CD4-positive, CD25-positive, alpha-beta regulatory T cell (primary cell): ENCODE measurements around the gene ROPN1. TPM values are rescaled to one million over a fixed set of nuclear protein-coding genes. Genes with fewer than 3 reads are reported as not detected.
A peak's percentile ranks its signal among the peaks of the same experiment; 100 is the strongest.
"Not testable (repeated sequence)": the region's sequence is repeated elsewhere in the genome, so short reads cannot be mapped to it uniquely, and the experiment has no call there.

Experiments
- ATAC-seq, 2 donors: fragments of 150-1000 bp; cut with Tn5 transposase; one replicate each; pipeline ENCODE4 v1.10.0; 2021; ENCODE audit warnings: low read depth in 2 of 2, moderate number of reproducible peaks in 2 of 2, moderate library complexity in 1 of 2
- DNase-seq, 3 donors: peaks; one replicate each; pipeline versions ENCODE4 v3.0.0 to v3.0.0-alpha.2; 2012 to 2022; ENCODE audit warnings: mixed read lengths in 1 of 3
- H3K27ac ChIP-seq: one replicate; pipeline ENCODE4 v1.7.0; 2013; ENCODE audit warnings: mild to moderate bottlenecking, low read length; ENCODE audit not compliant: insufficient read depth, poor library complexity, severe bottlenecking
- H3K27me3 ChIP-seq: one replicate; pipeline ENCODE4 v1.7.0; 2013; ENCODE audit warnings: low read length; ENCODE audit not compliant: control insufficient read depth, insufficient read depth
- H3K36me3 ChIP-seq: one replicate; pipeline ENCODE4 v1.7.0; 2013; ENCODE audit warnings: mild to moderate bottlenecking, low read length, moderate library complexity; ENCODE audit not compliant: control insufficient read depth, insufficient read depth
- H3K4me1 ChIP-seq: 2 replicates; pipeline ENCODE4 v1.7.0; 2013; ENCODE audit warnings: mild to moderate bottlenecking, low read length; ENCODE audit not compliant: insufficient read depth, control insufficient read depth, poor library complexity, severe bottlenecking
- H3K4me3 ChIP-seq: one replicate; pipeline ENCODE4 v1.7.0; 2013; ENCODE audit warnings: low read depth, mild to moderate bottlenecking, low read length, moderate library complexity
- H3K9me3 ChIP-seq, 2 experiments: 1 replicate in 1 of 2; 2 replicates in 1 of 2; pipeline ENCODE4 v1.7.0; 2013; ENCODE audit warnings: low read length in 2 of 2, mild to moderate bottlenecking in 1 of 2, moderate library complexity in 1 of 2; ENCODE audit not compliant: control insufficient read depth in 2 of 2
- H3K27ac Mint-ChIP-seq, 3 donors: one replicate each; pipeline ENCODE4 v1.8.0; 2020 to 2022; ENCODE audit warnings: mild to moderate bottlenecking in 3 of 3, mixed read lengths in 3 of 3, moderate library complexity in 2 of 3
- H3K27me3 Mint-ChIP-seq: one replicate; pipeline ENCODE4 v1.8.0; 2022; ENCODE audit warnings: mild to moderate bottlenecking, mixed read lengths
- H3K36me3 Mint-ChIP-seq: one replicate; pipeline ENCODE4 v1.8.0; 2020; ENCODE audit warnings: mixed read lengths
- H3K4me1 Mint-ChIP-seq, 4 donors: one replicate each; pipeline ENCODE4 v1.8.0; 2020 to 2022; ENCODE audit warnings: mixed read lengths in 4 of 4, mild to moderate bottlenecking in 1 of 4
- H3K4me3 Mint-ChIP-seq, 4 donors: one replicate each; pipeline ENCODE4 v1.8.0; 2020 to 2022; ENCODE audit warnings: mild to moderate bottlenecking in 4 of 4, mixed read lengths in 4 of 4, moderate library complexity in 3 of 4
- H3K9me3 Mint-ChIP-seq, 7 donors: one replicate each; pipeline ENCODE4 v1.8.0; 2020 to 2022; ENCODE audit warnings: mixed read lengths in 7 of 7, mild to moderate bottlenecking in 3 of 7, moderate library complexity in 2 of 7
- polyA plus RNA-seq, 4 donors: library from polyadenylated mRNA; unstranded; fragments of 300-500 nt; fragmentation: Illumina TruSeq; gene quantifications; one replicate each; pipeline ENCODE4 v1.2.3, GENCODE V29; 2021
- total RNA-seq: library from RNA; stranded (reverse); gene quantifications from one replicate; pipeline ENCODE4 v1.2.3, GENCODE V29; 2022

Gene ROPN1
- total and polyA plus RNA-seq, 5 donors from 2014 or later = not detected

- Mint-ChIP-seq H3K4me3 (peak within 1 kb of the TSS; percentile 54 to 86 (median 82)), H3K27me3 (peaks cover 48% of the 10 kb centered on the region), H3K36me3 (no peaks in the 10 kb centered on the region), H3K4me1 (peaks cover 0 to 15% (median 3%) of the 10 kb centered on the region in 4 donors), H3K27ac (peak within 1 kb of the TSS in 2 of 3 donors; percentile 31 to 49), H3K9me3 (peaks cover 0 to 6% (median 2%) of the 10 kb centered on the region in 7 donors)
- peaks cover 41% of the 10 kb centered on the region for H3K27me3 ChIP-seq
- ATAC-seq (no peak), DNase-seq (no peak)
- no peak within 1 kb of the TSS for H3K4me3 ChIP-seq
- no peaks in the 10 kb centered on the region for H3K9me3 ChIP-seq
- H3K4me1 ChIP-seq = peaks cover 8% of the 10 kb centered on the region
- no peaks in the 10 kb centered on the region for H3K36me3 ChIP-seq
- H3K27ac ChIP-seq = no peak within 1 kb of the TSS
Observed at GRCh38 chr3:124033360-124034015, 41.6 kb upstream of the ROPN1 start, which contains the start of gene KALRN. KALRN (plus strand) TSS chr3:124033369.

GRCh38 chr3:124032881-124033359 is 41.0 kb upstream of the ROPN1 start:
- peak; percentile 67 to 77 for ATAC-seq
- no peak overlapping the region for H3K27ac ChIP-seq
- no peaks in the 10 kb centered on the region for H3K36me3 Mint-ChIP-seq

GRCh38 chr3:124032311-124032880 is 40.5 kb upstream of the ROPN1 start:
- Mint-ChIP-seq H3K36me3 (no peaks in the 10 kb centered on the region), H3K9me3 (peaks cover 0 to 6% (median 2%) of the 10 kb centered on the region in 7 donors), H3K4me3 (peak overlapping the region in 3 of 4 donors; percentile 80 to 86 (median 84)), H3K27ac (peak overlapping the region in 2 of 3 donors; percentile 31 to 49), H3K4me1 (peaks cover 0 to 15% (median 3%) of the 10 kb centered on the region in 4 donors), H3K27me3 (peaks cover 48% of the 10 kb centered on the region)
- peaks cover 36% of the 10 kb centered on the region for H3K27me3 ChIP-seq
- no peak for ATAC-seq
- H3K9me3 ChIP-seq = no peaks in the 10 kb centered on the region
- H3K27ac ChIP-seq = no peak overlapping the region
- no peak for DNase-seq
- H3K4me3 ChIP-seq = no peak overlapping the region
- no peaks in the 10 kb centered on the region for H3K36me3 ChIP-seq
- peaks cover 8% of the 10 kb centered on the region for H3K4me1 ChIP-seq

More at GRCh38 chr3:124032881-124033359, 41.0 kb upstream of the ROPN1 start:
- peaks cover 0 to 6% (median 2%) of the 10 kb centered on the region in 7 donors for H3K9me3 Mint-ChIP-seq
- no peak overlapping the region for H3K27ac Mint-ChIP-seq
- Histone ChIP-seq H3K27me3 (peaks cover 39% of the 10 kb centered on the region), H3K4me3 (no peak overlapping the region), H3K9me3 (no peaks in the 10 kb centered on the region), H3K36me3 (no peaks in the 10 kb centered on the region), H3K4me1 (peaks cover 8% of the 10 kb centered on the region)
- peaks cover 48% of the 10 kb centered on the region for H3K27me3 Mint-ChIP-seq
- DNase-seq = peak; percentile 11 to 56 (median 23)
- H3K4me3 Mint-ChIP-seq = peak overlapping the region in 1 of 4 donors; percentile 71
- peaks cover 0 to 15% (median 3%) of the 10 kb centered on the region in 4 donors for H3K4me1 Mint-ChIP-seq

GRCh38 chr3:124026516-124026915 is 34.6 kb upstream of the ROPN1 start:
- H3K4me3 Mint-ChIP-seq = no peak overlapping the region
- DNase-seq (no peak), ATAC-seq (no peak)
- Histone ChIP-seq H3K9me3 (no peaks in the 10 kb centered on the region), H3K27ac (no peak overlapping the region), H3K36me3 (no peaks in the 10 kb centered on the region), H3K4me1 (no peaks in the 10 kb centered on the region), H3K4me3 (no peak overlapping the region), H3K27me3 (peaks cover 9% of the 10 kb centered on the region)
- no peak overlapping the region for H3K27ac Mint-ChIP-seq
- H3K36me3 Mint-ChIP-seq = no peaks in the 10 kb centered on the region
- H3K9me3 Mint-ChIP-seq = peaks cover 0 to 7% (median 0%) of the 10 kb centered on the region in 7 donors
- no peaks in the 10 kb centered on the region for H3K4me1 Mint-ChIP-seq
- H3K27me3 Mint-ChIP-seq = peaks cover 18% of the 10 kb centered on the region

GRCh38 chr3:124023531-124023930 is 31.6 kb upstream of the ROPN1 start:
- not testable (repeated sequence) for H3K9me3 Mint-ChIP-seq, H3K27me3 ChIP-seq, H3K36me3 Mint-ChIP-seq, H3K27me3 Mint-ChIP-seq, H3K36me3 ChIP-seq, DNase-seq, H3K27ac ChIP-seq, H3K27ac Mint-ChIP-seq, H3K4me3 ChIP-seq, ATAC-seq, H3K4me3 Mint-ChIP-seq, H3K9me3 ChIP-seq, H3K4me1 ChIP-seq, H3K4me1 Mint-ChIP-seq

- H3K27ac ChIP-seq = no peak overlapping the region
- no peaks in the 10 kb centered on the region for H3K36me3 ChIP-seq
Observed at GRCh38 chr3:124019291-124019690, 27.4 kb upstream of the ROPN1 start.

GRCh38 chr3:124017502-124017901 is 25.6 kb upstream of the ROPN1 start:
- not testable (repeated sequence) for H3K27me3 ChIP-seq, H3K4me3 Mint-ChIP-seq, H3K4me1 ChIP-seq, H3K4me1 Mint-ChIP-seq, H3K36me3 Mint-ChIP-seq, DNase-seq, H3K9me3 ChIP-seq, H3K36me3 ChIP-seq, ATAC-seq, H3K27ac ChIP-seq, H3K27ac Mint-ChIP-seq, H3K4me3 ChIP-seq, H3K9me3 Mint-ChIP-seq
- H3K27me3 Mint-ChIP-seq = peaks cover 11% of the 10 kb centered on the region

More at GRCh38 chr3:124019291-124019690, 27.4 kb upstream of the ROPN1 start:
- Histone ChIP-seq H3K4me1 (no peaks in the 10 kb centered on the region), H3K9me3 (no peaks in the 10 kb centered on the region), H3K4me3 (no peak overlapping the region), H3K27me3 (peaks cover 4% of the 10 kb centered on the region)
- ATAC-seq (no peak), DNase-seq (no peak)
- Mint-ChIP-seq H3K27ac (no peak overlapping the region), H3K9me3 (peaks cover 0 to 12% (median 0%) of the 10 kb centered on the region in 7 donors), H3K4me3 (no peak overlapping the region), H3K4me1 (no peaks in the 10 kb centered on the region), H3K27me3 (peaks cover 14% of the 10 kb centered on the region), H3K36me3 (no peaks in the 10 kb centered on the region)
